Large intestine (tissue), 3 donors: ENCODE measurements around the gene ASB6. TPM values are rescaled to one million over a fixed set of nuclear protein-coding genes. Genes with fewer than 3 reads are reported as not detected.

ENCODE experiments used
- DNase-seq, 2 donors: peaks; one replicate each; pipeline versions ENCODE4 v3.0.0 to v3.0.0-alpha.2; 2013
- H3K27ac ChIP-seq: one replicate; pipeline ENCODE4 v1.5.1; 2013; ENCODE audit warnings: low read length
- H3K27me3 ChIP-seq: 2 replicates; pipeline ENCODE4 v1.6.1; 2013; ENCODE audit warnings: low read length; ENCODE audit not compliant: control insufficient read depth, insufficient read depth
- H3K36me3 ChIP-seq: 2 replicates; pipeline ENCODE4 v1.6.1; 2013; ENCODE audit warnings: low read length; ENCODE audit not compliant: control insufficient read depth, insufficient read depth
- H3K4me1 ChIP-seq: one replicate; pipeline ENCODE4 v1.6.1; 2013; ENCODE audit warnings: low read length; ENCODE audit not compliant: control insufficient read depth, insufficient read depth
- H3K4me3 ChIP-seq: one replicate; pipeline ENCODE4 v1.5.1; 2013; ENCODE audit warnings: low read length
- H3K9me3 ChIP-seq: one replicate; pipeline ENCODE4 v1.6.1; 2013; ENCODE audit warnings: mild to moderate bottlenecking, low read depth, low read length, moderate library complexity; ENCODE audit not compliant: control insufficient read depth
- WGBS: methylation state at CpG from one replicate; pipeline ENCODE4 v1.1.5; 2013; ENCODE audit warnings: low lambda C conversion rate; ENCODE audit not compliant: insufficient coverage; 5-methylcytosine and 5-hydroxymethylcytosine counted together
- polyA plus RNA-seq: library from polyadenylated mRNA; unstranded; fragments of 120-200 nt; gene quantifications from one replicate; pipeline ENCODE4 v1.2.1, GENCODE V29; 2013

ASB6 gene
- polyA plus RNA-seq, 1 donor, result 14.8 TPM

DNA sequence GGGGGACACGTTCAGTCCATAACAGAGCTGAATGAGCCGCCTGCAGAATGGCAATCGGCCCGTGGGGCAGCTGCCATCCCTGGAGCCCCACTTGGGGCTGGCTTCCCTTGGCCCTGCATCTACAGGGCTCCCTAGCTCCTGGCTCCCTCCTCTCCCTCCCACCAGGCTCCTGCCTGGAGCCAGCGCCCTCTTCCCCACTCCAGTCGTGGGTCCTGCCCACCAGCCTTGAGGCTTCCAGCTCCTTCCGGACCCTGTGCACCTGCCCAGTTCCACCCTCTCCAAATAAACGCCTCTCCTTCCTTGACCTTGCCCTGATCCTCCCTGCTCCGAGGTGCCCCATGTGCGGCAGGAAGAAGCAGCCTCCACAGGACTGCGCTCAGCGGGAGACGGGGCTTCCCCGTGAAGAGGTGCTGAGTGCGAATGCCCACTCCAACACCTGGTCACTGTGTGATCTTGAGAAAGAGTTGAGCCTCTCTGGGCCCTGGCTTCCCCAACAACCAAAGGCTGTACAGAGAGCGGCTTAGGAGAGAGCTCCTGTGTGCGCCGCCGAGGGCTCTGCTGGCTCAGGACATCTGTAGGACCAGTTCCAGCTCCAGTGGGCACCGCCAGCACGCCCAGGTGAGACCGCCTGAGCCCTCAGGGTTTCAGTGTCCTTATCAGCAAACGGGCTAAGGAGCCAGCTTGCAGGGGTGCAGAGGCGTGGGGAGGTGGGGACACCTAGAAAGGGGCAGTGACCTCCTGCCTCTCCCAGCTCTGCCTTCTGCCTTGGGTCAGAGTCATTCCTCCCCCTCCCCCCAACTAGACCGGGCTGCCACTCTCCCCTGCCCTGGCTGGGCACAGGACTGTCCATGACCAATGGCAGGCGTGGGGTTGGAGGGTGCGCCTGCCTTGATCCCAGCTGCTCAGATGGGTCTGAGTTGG, 33.1 kb downstream of the ASB6 start:
- WGBS, result no CpG with 5 or more reads among the region's 27 CpGs
- H3K9me3 ChIP-seq, result no peaks in the 10 kb centered on the region
- H3K27ac ChIP-seq, result peak overlapping the region; percentile 10
- H3K4me1 ChIP-seq, result peaks cover 36% of the 10 kb centered on the region
- H3K27me3 ChIP-seq, result no peaks in the 10 kb centered on the region
- no peak overlapping the region for H3K4me3 ChIP-seq
- H3K36me3 ChIP-seq, result no peaks in the 10 kb centered on the region
- no peak for DNase-seq

DNA sequence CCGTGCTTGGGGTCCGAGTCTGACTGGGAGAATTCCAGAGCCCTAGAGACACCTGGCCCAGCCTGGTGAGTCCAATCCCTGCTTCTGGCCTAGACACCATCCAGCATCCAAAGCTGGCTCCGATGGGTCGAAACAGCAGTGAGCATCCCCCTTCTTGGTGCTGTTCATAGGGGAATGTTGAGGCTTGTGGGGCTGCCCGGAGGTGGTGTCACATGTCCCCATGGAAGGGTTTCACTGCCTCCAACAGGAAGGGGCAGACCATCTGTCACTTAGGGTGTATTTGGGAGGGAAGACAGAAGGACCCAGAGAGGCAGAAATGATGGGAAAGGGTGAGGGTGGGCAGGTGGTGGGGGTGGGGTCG, 34.9 kb downstream of the ASB6 start:
- Histone ChIP-seq H3K36me3 (no peaks in the 10 kb centered on the region), H3K4me3 (no peak overlapping the region), H3K27me3 (no peaks in the 10 kb centered on the region), H3K4me1 (peaks cover 36% of the 10 kb centered on the region), H3K9me3 (no peaks in the 10 kb centered on the region), H3K27ac (peak overlapping the region; percentile 84)
- WGBS, result no CpG with 5 or more reads among the region's 6 CpGs
- DNase-seq, result no peak

DNA sequence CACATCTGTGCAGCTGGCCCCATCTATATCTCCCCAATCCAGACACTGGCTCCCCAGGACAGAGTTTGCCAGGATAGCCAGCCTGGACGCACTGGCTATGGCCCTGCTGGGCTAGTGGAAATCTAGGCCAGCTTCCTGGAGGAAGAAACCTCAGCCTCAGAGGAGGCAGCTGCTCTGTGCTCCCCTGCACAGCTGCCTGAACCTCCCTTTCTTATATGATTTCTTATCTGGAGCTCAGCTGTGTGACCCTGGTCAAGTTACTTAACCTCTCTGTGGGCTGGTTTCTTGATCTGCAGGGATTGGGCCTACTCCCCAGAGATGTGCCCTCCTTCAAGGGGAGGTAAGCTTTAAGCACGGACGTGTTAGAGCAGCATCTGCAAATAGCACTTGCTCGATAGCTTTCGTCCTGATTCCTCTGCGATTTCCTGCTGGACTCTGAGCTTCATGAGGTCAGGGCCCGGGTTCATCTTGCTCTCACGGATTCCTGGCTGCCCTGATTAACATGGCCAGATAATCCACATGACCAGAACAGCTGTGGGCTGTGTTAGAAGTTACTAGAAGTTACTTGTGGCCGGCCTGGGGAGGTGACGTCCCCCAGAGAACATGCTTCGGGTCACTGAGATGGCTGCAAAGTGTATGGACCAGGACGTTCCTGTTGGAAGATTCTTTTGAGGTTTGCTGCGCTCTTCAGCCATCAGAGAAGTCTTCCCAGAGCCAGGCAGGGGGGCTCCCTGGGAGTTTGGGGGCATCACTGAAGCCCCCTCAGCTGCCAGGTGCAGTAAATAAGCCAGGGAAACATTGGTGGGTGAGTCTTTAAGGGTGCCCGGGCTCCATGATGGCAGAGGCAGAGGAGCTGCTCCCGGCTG, 35.6 kb downstream of the ASB6 start:
- DNase-seq, result peak; percentile 76 to 80
- Histone ChIP-seq H3K27me3 (no peaks in the 10 kb centered on the region), H3K4me3 (no peak overlapping the region), H3K36me3 (no peaks in the 10 kb centered on the region), H3K27ac (peak overlapping the region; percentile 84), H3K9me3 (no peaks in the 10 kb centered on the region), H3K4me1 (peaks cover 35% of the 10 kb centered on the region)
- WGBS, result no CpG with 5 or more reads among the region's 15 CpGs

DNA sequence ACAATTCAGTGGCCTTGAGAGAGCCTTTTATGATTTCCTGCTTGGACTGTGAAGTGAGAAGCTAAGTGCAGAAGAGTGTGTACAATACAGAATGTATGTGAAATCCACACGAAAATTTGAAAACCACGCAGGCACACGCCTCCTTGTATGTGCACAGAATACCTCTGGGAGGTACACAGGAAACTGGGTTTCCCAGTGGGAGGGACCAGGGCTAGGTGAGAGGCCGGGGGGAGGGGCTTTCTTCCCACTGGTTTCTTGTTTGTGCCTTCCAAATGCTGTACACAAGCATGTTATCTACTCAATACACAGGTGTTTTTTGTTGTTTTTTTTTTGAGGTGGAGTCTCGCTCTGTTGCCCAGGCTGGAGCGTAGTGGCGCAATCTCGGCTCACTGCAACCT, 37.2 kb downstream of the ASB6 start:
- Histone ChIP-seq H3K36me3 (no peaks in the 10 kb centered on the region), H3K27ac (no peak overlapping the region), H3K4me1 (peaks cover 25% of the 10 kb centered on the region), H3K9me3 (no peaks in the 10 kb centered on the region), H3K27me3 (no peaks in the 10 kb centered on the region), H3K4me3 (no peak overlapping the region)
- DNase-seq, result no peak
- WGBS, result no CpG with 5 or more reads among the region's 8 CpGs

DNA sequence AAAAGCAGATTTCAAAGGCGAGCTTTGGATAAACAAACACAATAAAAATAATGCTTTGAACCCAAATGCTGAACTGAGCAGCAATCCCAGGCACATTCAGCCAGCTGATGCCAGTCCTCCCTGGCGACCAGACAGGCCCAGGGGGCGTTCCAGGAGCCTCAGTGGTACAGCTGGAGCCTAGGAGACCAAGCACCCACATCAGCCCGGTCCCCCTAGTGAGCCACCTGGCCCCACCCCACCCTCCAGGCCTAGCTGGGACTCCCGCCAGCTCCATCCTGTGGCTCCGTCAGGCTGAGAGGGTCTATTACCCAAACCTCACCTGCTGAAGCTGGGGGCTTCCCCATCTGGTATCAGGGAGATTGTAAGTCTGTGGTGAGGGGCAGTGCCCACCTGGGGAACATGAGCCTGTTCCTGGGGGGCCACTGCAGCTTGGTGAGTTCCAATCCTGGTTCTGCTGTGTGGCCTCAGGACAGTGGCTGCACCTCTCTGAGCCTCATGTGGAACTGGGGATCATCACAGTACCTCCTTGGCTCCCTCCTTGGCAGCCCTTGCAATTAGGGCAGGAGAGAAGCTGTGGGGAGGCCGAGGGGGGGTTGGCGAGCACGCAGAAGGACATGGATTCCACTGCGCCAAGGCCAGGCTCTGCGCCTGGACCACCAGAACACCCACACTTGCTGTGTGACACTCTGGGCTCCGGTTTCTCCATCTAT, 37.7 kb downstream of the ASB6 start:
- WGBS, result no CpG with 5 or more reads among the region's 12 CpGs
- Histone ChIP-seq H3K27ac (no peak overlapping the region), H3K4me1 (peaks cover 22% of the 10 kb centered on the region), H3K4me3 (no peak overlapping the region), H3K36me3 (no peaks in the 10 kb centered on the region), H3K9me3 (no peaks in the 10 kb centered on the region), H3K27me3 (no peaks in the 10 kb centered on the region)
- no peak for DNase-seq

- Histone ChIP-seq H3K36me3 (no peaks in the 10 kb centered on the region), H3K4me1 (peaks cover 28% of the 10 kb centered on the region), H3K27ac (no peak overlapping the region), H3K9me3 (no peaks in the 10 kb centered on the region), H3K27me3 (no peaks in the 10 kb centered on the region), H3K4me3 (no peak overlapping the region)
- WGBS, result no CpG with 5 or more reads among the region's 10 CpGs
- no peak for DNase-seq
Observed at GRCh38 chr9:129602598-129603415, 39.1 kb downstream of the ASB6 start.

- no peaks in the 10 kb centered on the region for H3K9me3 ChIP-seq
- no peak for DNase-seq
- no peak overlapping the region for H3K4me3 ChIP-seq
- no peaks in the 10 kb centered on the region for H3K36me3 ChIP-seq
- no peak overlapping the region for H3K27ac ChIP-seq
- no peaks in the 10 kb centered on the region for H3K27me3 ChIP-seq
- WGBS, result no CpG with 5 or more reads among the region's 9 CpGs
- peaks cover 23% of the 10 kb centered on the region for H3K4me1 ChIP-seq
Observed at GRCh38 chr9:129601082-129601674, 40.8 kb downstream of the ASB6 start.

- H3K4me1 ChIP-seq, result peaks cover 18% of the 10 kb centered on the region
- H3K9me3 ChIP-seq, result no peaks in the 10 kb centered on the region
- WGBS, result no CpG with 5 or more reads among the region's 14 CpGs
- peak overlapping the region; percentile 44 for H3K4me3 ChIP-seq
- no peak for DNase-seq
- H3K27me3 ChIP-seq, result no peaks in the 10 kb centered on the region
- no peaks in the 10 kb centered on the region for H3K36me3 ChIP-seq
- H3K27ac ChIP-seq, result peak overlapping the region; percentile 42
Observed at GRCh38 chr9:129598089-129598596, 43.8 kb downstream of the ASB6 start.

- H3K4me3 ChIP-seq, result peak overlapping the region; percentile 44
- no peaks in the 10 kb centered on the region for H3K9me3 ChIP-seq
- peak overlapping the region; percentile 42 for H3K27ac ChIP-seq
- H3K27me3 ChIP-seq, result no peaks in the 10 kb centered on the region
- peaks cover 18% of the 10 kb centered on the region for H3K4me1 ChIP-seq
- no CpG with 5 or more reads among the region's 57 CpGs for WGBS
- DNase-seq, result peak; percentile 54 to 85
- H3K36me3 ChIP-seq, result no peaks in the 10 kb centered on the region
Observed at GRCh38 chr9:129597355-129598088, 44.4 kb downstream of the ASB6 start.
